ENCODE results near the gene NPRL2.

NPRL2 gene

GRCh38 chr3:50340147-50340447 lies 10.5 kb downstream of the NPRL2 start:
- DNase-seq (ENCODE audit: extremely low spot score): no peak
- ChIA-PET CTCF (interaction anchor here (1.0 to 6.6 kb wide), 4 partner anchors 9 to 203 kb away, joined by 3 to 55 read pairs (median 6); partner anchors contain the start of genes CYB561D2 and NPRL2), POLR2A (interaction anchor here (1.1 kb wide), 1 partner anchor 11 kb away, joined by 7 read pairs; the partner anchor contains the start of genes CYB561D2 and NPRL2)
- no peak for TF ChIP-seq CTCF (IDR thresholded peaks at IDR 0.05; ENCODE audit: control extremely low read depth, extremely low read depth, low read depth, missing control alignments)

- TF ChIP-seq CTCF (IDR thresholded peaks at IDR 0.05; ENCODE audit: control extremely low read depth, extremely low read depth, low read depth, missing control alignments): no peak
- CTCF ChIA-PET: interaction anchor here (1.1 to 6.6 kb wide), 3 partner anchors 9 to 16 kb away, joined by 3 to 55 read pairs (median 41); partner anchors contain the start of genes CYB561D2, HYAL2 and NPRL2
- no peak for DNase-seq (ENCODE audit: extremely low spot score)
- POLR2A ChIA-PET: no interaction called here
These were observed 11.0 kb downstream of the NPRL2 start for GRCh38 chr3:50339485-50340146.

- DNase-seq (ENCODE audit: extremely low spot score): no peak
- ChIA-PET POLR2A (no interaction called here), CTCF (interaction anchor here (2.3 to 6.6 kb wide), 3 partner anchors 10 to 15 kb away, joined by 7 to 55 read pairs (median 41); partner anchors contain the start of genes CYB561D2, HYAL2 and NPRL2)
- no peak for TF ChIP-seq CTCF (IDR thresholded peaks at IDR 0.05; ENCODE audit: control extremely low read depth, extremely low read depth, low read depth, missing control alignments)
These were observed 11.6 kb downstream of the NPRL2 start for GRCh38 chr3:50338965-50339364.

GRCh38 chr3:50337175-50337861 lies 13.3 kb downstream of the NPRL2 start:
- POLR2A ChIA-PET: interaction anchor here (0.6 to 2.8 kb wide), 8 partner anchors 9 to 212 kb away, joined by 3 to 30 read pairs (median 4); partner anchors contain the start of genes CYB561D2, HYAL3, NAA80 and NPRL2
- DNase-seq (ENCODE audit: extremely low spot score): peak; percentile 99
- CTCF ChIA-PET: interaction anchor here (0.9 to 6.6 kb wide), 13 partner anchors 10 to 1098 kb away, joined by 3 to 55 read pairs (median 5); partner anchors contain the start of genes CYB561D2, HYAL2, HYAL3 and NAA80
- TF ChIP-seq CTCF (IDR thresholded peaks at IDR 0.05; ENCODE audit: control extremely low read depth, extremely low read depth, low read depth, missing control alignments): no peak

- ChIA-PET POLR2A (interaction anchor here (0.6 to 2.8 kb wide), 7 partner anchors 8 to 45 kb away, joined by 3 to 30 read pairs (median 4); partner anchors contain the start of genes CYB561D2, HYAL3, NAA80 and NPRL2), CTCF (interaction anchor here (0.9 to 6.6 kb wide), 17 partner anchors 9 to 1098 kb away, joined by 3 to 55 read pairs (median 4); partner anchors contain the start of genes CYB561D2, HYAL2, HYAL3 and NAA80)
- no peak for DNase-seq (ENCODE audit: extremely low spot score)
- TF ChIP-seq CTCF (IDR thresholded peaks at IDR 0.05; ENCODE audit: control extremely low read depth, extremely low read depth, low read depth, missing control alignments): no peak
These were observed 14.0 kb downstream of the NPRL2 start for GRCh38 chr3:50336452-50337174.

Measured in GM10248 (cell line).